ELF-1 (cell line): Measurements from ENCODE around the gene NTM.

ENCODE experiments used
- DNase-seq: peaks from one replicate; pipeline ENCODE4 v3.0.0-alpha.2; 2016; ENCODE audit warnings: low read depth, low spot score

Gene NTM

DNA sequence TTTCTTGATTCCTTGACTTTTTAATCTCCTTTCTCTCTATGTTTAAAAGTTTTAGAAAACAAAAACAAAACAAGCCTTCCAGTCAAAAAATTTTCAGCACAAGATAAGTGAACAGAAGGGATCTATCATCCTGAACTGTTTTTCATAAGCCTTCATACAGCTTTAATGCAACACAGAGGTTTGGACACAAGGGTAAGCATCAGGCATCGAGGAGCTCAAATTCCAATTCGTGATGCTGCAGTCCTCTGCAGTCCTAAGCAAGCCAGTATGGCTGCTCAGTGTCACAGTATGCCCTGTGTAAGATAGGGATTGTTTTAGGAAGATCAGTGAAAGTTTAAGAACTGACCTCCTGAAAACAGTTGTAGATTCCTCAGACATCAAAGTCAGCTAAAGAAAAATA, 740.9 kb downstream of the NTM start:
- DNase-seq, result no peak

DNA sequence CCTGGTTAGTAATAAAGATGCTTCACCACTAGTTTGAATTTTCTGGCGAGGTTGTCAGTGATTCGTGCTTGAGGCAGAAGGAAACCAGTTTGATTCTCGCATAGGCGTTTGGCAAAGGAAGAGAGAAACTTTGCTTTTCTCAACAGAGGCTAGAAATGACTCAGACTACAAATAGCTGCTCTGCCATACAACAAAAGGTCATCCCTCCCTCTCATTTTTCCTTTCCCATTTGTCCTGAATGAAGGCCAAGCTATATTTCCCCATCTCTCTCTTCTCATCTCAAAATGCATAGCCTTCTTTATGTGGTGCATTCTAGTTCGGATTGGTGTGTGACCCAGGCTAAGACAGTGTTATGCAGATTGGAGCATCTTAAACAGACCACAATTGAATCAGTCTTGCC, 741.4 kb downstream of the NTM start:
- no peak for DNase-seq

DNA sequence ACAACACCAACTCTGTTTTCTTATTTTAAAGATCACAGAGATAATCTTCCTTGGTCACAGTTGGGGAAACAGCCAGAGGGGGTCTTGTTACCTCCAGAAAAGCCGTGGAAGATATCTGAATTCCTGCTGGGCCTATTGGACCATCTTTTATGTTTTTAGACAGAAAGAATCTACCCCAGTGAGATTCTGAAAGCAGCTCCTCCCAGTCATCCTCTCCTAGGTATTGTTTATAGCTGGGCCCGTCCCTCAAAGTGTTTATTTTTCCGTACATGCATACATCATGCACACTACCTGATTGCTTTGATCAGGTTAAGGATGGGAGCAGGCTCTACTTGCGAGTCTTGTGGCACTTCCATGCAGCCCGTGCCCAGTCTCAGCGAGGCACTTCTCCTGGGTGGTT, 742.4 kb downstream of the NTM start:
- DNase-seq, result no peak

DNA sequence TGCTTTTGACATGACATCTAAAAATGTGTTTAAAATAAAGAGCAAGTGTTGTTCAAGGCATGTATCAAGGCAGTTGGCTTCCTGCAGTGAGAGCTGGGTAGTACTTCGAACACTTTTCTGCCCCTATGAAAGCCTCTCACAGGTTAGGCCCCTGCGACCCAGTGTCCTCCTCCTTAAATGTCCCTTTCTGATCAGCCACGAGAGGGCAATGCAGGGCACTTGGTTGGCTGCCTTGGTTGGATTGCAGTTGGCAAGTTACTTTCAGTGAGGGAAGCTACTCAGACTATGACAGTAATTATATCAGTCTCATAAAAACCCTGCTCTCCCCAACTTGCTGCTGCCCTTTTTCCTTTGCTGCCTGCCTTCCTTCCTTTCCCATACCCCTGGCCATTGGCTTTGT, 743.8 kb downstream of the NTM start:
- DNase-seq, result peak; percentile 70

DNA sequence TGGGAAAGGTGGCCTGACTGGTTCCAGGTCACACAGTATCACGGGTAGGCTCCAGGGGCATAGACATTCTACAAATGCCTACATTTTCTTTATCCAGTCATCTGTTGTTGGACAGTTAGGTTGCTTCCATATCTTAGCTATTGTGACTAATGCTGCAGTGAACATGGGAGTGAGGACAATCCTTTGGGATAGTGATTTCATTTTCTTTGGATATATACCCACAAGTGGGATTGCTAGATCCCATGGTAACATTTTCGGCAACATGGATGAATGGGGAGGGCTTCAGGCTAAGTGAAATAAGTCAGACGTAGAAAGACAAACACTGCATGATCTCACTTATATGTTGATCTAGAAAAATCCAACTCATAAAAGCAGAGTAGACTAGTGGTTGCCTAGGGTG, 744.3 kb downstream of the NTM start:
- DNase-seq, result no peak

DNA sequence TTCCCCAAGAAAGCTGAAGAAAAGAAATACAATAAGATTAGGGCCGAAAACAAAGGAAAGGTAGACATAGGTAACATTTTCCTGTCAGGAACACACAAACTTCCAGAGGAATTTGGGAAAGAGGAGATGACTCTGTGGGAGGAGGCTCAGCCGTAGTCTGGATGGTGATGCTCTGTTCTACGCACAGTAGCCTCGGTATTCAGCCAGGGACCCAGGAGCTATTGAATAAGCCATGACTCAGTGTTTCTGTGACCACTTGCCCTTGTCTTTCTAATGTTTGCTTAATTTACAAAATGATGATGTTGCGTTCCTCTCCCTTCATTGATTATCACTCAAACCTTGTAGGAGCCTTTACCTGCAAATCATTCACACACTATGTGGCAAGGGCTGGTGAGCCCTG, 745.0 kb downstream of the NTM start:
- no peak for DNase-seq

DNA sequence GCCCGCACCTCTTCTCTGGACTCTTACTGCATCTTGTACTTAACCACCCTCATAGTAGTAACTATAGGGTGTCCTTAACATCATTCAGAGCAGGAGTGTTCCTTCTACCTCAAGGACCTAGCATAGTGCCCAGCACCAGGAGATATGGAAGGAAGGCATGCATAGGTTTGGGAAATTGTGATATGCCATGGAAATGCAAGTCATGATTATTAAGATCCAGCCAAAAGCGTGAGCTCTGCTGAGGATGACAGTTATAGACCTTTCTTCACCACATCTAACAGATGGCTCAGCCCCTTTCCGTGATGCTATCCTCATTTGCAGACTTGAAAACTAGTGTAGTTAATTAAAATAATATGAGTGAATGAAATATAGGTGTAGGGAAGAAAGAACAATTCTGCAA, 746.1 kb downstream of the NTM start:
- no peak for DNase-seq

DNA sequence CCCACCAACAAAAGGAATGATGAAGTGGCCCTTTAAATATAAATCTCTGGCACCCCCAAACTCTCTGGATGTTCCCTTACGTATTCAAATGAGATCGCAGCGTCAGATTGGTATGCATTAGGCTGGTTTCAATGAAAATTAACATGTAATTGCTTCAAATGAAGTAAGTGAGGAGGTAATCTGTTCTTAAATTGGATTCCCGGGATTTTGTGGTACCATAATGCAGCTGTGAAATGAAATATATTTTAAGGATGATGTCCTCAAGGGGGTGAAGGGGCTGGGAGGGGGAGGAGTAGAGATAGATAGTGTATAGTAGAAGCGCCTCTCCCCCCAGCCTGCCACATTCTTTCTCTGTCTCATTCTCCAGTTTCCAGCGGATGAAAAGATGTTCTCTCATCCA, 748.2 kb downstream of the NTM start:
- no peak for DNase-seq

DNA sequence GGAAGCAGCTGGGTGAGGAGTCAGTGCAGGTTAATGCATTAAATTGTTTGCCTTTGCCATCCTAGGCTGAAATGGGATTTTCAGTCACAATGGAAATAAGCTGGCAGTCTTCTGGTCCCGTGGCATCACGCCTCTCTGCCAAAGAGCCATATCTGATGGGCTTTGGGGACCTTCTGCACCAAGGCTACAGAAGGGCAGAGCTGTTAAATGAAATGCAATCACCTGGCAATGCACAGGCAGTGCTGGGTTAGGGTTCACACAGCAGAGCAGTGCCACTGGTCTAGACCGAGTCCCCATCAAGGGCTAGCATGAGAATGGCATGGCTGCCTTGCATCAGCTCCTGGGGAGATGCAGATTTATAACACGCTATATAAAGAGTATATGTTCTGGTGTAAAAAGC, 749.2 kb downstream of the NTM start:
- no peak for DNase-seq

DNA sequence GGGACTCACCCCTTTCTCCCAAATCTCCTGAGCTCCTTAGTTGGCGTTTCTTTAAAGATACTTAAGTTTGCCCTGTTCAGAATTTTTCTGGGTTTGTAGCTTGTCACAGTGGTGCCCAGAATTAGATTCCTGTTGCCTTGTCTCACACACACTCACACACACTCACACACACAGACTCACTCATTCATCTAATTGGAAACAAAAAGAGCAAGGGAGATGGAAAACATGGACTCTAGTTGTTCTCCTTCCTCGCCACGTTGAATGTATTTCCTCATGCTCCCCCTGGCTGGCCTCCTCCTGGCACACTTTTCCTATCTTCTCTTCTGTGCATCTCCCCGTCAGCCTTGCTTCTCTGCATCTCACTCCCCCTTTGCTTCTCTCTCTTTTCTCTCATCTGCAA, 752.3 kb downstream of the NTM start:
- no peak for DNase-seq

DNA sequence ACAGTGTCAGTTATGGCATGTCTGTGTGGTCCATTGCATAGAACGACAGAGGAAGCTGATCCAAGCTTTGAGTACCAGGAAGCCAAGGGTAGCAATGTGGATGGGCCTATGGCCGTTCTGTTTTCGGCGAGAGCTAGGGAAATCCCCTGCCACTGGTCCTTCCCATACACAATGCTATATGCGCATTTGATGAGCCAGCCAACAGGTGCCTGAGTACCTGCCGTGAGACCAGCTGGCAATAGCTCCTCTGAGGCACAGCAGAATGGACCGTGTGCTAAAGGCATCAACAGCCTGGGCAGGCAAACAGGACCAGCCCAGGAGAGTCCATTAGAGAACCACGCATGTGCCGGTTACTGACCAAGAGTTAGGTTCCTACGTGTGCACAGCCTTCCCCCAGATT, 753.0 kb downstream of the NTM start:
- DNase-seq, result no peak

DNA sequence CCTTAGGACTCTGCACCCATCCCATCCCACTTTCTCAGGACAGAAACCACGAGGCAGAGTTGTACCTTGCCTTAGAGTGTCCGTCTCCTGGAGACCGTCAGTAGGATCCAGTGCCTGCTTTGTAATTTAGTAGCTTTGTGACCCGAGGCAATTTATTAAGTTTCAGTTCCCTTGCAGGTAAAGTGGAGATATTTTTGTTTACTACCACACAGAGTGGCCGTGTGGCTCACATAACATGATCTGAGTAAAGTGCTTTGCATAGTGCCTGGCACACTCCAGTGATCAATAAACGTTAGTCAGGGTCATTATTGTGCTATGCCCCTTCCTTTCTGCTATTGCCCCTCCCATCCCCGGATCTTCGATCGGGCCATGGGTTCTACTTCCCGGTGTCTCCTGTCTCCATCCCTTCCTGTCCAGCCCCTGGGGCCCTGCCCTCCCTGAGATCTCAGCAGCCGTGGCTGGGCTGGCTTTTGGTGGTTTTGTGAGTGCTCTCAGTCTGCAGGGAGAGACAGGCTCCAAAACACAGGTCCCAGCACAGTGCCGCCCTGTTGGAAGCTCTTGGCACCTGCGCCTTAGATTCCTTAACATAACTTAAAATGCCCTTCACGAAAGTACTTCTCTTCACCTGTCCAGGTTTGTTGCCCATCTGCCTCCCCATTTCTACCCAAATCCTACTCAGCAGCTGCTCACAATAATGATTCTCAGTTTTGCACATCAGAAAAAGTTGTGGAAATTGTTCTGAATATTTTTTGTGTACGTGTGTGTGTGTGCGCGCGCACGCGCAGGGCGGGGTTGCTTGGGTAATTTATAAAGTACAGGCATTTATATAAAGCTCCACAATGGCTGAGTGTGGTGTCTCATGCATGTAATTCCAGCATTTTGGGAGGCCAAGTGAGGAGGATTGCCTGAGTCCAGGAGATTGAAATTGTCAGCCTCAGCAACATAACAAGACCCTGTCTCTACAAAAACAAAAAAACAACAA, 753.7 kb downstream of the NTM start:
- DNase-seq, result peak; percentile 39

DNA sequence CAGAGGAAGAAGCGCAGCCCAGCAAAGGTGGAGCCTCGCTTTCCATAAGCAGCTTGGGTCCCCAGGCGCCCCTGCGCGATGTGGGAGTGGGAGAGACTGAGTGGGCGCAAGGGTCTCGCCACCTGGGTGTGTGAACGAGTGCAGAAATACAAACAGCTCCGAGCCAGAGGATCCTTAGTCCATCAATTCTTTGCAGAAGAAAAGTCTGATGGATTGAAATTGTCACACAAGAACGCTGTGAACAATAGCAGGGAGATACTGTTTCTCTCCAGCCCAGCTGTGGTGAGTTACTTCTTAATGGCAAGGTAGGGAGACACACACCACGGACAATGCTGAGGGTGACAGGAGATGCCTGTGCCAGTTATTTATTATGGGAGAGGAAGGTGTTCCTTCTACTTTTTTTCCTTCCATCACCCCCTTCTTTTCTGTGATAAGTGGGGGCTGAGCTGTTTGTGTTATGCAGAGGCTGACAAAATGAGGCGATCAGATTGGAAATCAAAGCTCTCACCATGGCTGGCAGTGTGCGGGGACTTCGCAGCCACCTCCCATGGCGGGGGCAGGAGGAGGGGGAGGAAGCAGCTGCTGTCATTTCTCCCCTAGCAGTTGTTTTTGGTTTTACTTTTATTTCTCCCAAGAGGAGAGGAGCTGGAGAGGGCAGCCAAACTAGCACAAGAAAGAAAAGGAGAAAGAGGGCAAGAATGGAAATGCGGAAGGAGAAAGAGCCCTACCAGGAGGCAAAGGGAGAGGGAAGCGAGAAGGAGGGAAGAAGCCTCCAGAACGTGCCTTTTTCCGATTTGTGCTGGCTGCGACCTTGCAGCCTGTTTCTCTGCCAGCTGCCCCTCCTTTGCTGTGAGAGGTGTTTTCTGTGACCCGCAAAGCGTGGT, 755.8 kb downstream of the NTM start:
- DNase-seq, result peak; percentile 30

DNA sequence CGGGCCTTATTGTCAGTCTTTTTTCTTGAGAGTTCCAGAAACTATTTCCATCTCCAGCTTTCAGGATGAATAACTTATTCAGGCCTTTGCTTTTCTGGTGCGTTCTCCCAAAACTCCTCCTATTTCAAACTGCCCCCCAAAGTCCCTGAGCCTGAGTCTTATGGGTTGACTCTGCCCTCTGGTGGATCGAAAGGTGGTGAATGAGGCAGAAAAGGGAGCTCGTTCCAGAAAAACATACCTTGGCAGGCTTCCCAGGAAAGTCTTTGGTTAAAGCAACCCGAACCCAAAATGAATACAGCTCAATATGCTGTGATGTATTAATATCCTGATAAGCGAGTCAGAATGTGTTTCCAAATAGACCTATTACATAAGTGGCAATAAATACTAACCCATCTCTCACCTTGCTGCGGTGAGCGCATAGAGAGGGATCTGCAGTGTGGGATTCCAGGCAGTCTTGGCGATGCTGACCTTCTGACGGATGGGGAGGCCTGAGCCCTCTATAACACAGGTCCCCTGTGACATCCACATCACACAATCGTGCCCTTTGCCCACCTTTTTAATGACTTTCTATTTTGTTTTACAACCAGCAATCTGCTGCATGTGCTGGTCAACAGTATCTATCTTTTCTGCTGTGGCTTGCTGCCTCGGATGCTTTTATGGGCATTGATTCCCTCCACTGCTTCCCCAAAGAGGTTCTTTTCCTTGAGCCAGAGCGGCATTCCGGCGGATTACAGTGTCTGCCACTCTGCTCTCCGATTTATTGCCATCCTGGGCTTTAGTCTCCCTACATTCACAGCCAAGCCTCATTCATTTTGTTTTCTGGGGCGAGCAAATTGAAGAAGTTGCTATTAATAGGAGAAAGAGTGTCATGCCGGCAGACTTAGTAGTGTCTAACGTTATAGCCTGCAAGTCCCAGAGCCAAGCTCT, 756.8 kb downstream of the NTM start:
- DNase-seq, result peak; percentile 29

DNA sequence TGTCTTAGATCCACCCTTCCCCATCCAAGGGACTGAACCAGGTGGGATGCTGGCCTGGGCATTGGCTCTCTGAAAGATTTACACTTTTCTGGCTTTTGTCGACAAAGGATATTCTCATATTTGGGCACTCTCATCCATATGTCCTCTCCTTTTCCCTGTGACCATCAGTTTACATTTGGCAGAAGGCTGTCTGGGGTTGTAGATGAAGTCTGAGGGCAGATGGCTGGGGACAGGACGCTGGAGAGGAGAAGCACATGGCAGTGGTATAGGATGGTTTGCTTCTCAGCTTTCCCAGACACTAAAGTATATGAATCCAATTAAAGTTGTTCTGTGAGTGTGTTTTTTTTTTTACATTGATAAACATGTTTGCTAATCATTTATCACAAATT, 757.5 kb downstream of the NTM start:
- no peak for DNase-seq

DNA sequence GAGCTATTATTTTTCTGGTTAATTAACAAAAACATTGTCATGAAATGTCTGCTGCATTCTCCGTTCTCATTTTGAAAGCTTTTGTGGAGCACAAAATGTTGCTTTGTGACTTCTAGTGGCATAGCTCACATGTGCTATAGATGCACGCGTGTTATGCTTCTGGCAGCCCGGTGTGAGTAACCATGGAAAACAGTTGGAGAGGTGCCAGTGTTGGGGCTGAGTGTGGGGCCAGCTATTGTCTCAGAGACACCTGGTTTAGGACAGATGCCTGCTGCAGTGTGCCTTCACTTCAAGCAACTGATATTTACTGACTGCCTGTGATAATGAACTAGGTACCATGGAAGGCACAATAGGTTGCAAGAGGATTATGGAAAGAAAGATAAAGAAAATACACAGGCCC, 760.6 kb downstream of the NTM start:
- no peak for DNase-seq

DNA sequence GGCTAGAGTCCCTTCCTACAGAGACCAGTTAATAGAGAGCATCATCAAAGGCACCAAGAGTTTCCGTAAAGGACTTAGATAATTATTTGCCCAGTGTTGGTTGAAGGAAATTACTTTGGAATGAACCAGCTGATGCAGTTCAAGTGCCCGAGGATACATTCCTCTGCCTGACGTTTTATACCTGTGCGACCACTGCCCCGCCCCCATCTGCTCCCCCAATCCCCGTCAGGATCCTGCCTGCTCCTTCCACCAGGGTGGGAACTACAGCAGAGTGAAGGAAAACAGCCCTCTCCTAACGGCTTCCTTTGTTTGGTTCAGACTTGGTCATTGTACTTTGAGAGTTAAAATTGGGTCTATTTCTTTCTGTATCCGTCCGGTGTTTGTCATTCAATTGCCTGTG, 761.5 kb downstream of the NTM start:
- DNase-seq, result peak; percentile 43

DNA sequence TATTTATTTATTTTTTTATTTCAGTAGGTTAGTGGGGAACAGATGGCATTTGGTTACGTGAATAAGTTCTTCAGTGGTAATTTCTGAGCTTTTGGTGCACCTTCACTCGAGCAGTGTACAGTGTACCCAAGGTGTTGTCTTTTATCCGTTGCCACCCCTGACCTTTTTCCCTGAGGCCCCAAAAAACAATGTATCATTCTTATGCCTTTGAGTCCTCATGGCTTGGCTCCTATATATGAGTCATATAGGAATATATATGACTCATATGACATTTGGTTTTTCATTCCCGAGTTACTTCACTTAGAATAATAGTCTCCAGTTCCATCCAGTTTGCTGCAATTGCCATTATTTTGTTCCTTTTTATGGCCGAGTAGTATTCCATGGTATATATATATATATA, 763.9 kb downstream of the NTM start:
- no peak for DNase-seq

DNA sequence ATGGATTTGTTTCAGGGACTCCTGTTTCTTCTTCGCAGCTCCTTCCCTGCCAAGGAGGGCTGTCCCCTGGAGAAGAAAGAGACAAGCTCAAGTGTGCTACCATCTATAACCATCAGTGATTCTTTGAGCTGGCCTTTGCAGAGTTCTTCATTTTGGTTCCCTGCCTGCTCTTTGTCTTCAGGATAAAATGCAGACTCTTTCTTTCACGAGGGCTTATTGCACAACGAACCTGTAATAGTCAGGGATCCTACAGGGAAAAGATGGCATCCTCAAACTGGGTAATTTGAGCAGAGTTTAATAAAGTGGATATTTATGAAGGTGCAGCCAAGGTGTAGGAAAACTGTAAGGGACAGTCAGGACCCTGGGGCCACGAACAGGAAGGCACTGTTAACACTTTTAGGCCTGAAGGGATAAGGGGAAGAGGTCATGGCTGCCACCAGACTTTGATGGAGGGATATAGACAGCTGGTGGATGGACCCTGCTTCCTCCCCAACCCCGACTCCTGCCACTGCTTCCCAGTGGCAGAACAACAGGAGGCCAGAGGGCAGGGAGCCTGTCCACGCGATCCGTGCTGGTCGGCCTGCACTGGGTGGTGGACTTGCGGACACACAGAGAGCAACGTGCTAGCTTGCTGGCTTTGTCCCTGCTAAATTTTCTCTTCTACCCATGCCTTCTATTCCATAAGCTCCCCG, 767.0 kb downstream of the NTM start:
- no peak for DNase-seq

DNA sequence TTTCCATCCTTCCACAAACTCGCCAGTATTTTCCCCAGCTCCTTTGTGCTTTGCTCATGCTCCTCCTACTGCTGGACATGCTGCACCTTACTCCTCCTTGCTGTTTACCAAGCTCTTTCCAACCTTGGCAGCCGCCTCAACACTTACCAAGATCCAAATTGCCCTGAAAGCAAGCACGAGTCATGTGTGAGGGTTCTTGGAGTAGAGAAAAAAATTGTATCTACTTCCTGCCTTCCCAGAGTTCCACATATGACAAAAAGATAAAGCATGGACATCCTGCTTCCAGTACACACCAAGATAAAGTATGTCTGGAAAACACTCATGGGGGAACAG, 767.5 kb downstream of the NTM start:
- no peak for DNase-seq

DNA sequence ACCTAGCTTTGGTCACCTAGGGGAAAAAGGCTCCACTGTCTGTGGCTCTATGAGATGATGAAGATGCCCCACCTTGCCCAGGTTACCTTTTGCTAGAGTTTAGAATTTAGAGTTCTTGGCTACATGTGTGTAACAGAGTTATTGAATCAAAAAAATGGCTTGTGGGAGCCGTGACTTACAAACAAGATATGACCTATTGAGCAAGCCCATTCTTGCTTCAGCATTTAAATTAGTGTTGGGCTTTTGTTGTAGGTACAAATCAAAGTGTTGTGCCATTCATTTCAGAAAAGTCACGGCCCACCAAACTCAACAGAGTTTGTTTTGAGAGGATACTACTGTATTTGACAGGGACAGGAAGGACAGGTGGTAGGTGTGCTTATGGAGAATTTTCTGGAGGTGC, 768.8 kb downstream of the NTM start:
- no peak for DNase-seq
